ENCODE measurements around the gene STK40. TPM values are rescaled to one million over a fixed set of nuclear protein-coding genes. Genes with fewer than 3 reads are reported as not detected.

STK40 gene
- total RNA-seq, 1 experiment from 2014 or later: 49.6 TPM

DNA sequence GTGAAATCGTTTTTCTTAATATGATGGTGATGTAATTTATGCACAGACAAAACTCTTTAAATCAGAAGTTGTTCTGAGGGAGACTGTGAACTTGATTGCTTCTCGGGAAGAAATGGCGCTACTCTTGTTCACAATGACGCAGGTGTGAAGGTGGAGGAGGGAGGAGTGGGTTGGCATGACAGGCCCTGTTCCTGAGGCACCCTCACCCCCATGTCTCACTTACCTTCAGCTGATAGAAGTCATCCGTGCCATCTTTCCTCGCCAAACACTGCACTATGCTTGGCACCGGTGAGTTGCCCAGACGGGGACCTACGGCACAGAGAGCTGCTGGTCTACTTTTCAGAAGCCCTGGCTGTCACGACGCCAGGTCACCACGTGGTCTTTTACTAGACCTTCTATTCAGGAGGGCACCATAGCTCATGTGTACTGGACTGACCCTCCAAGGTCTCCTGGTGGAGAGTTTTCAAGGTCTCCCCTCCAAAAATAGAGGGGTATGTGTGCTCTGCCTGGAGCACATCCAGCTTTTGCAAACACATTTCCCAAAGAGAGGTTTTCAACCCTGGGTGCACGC, 27.1 kb downstream of the STK40 start:
- intact Hi-C loops (cut with micrococcal nuclease; ENCODE audit: unreplicated experiment): no loop called here
- ChIA-PET POLR2A (no interaction called here), CTCF (no interaction called here)
- in situ Hi-C loops (cut with HindIII; ENCODE audit: low pct_unique_long_range_greater_than_20kb, low sequenced_read_pairs): no loop called here
- Histone ChIP-seq H3K27me3 (ENCODE audit: control insufficient read depth, insufficient read depth, low read length) (no peaks in the 10 kb centered on the region), H3K27ac (ENCODE audit: low read length) (no peak overlapping the region), H3K36me3 (ENCODE audit: control insufficient read depth, insufficient read depth, low read length) (peaks cover 13% of the 10 kb centered on the region), H3K4me1 (ENCODE audit: control insufficient read depth, insufficient read depth, low read length) (no peaks in the 10 kb centered on the region), H3K9me3 (ENCODE audit: control insufficient read depth, insufficient read depth, low read depth, low read length) (no peaks in the 10 kb centered on the region), H3K4me3 (ENCODE audit: low read depth in 2 of 2, low read length in 2 of 2) (no peak overlapping the region)
- BruUV-seq (replicated peaks): no TSS peak
- TF ChIP-seq, protein P1, sequence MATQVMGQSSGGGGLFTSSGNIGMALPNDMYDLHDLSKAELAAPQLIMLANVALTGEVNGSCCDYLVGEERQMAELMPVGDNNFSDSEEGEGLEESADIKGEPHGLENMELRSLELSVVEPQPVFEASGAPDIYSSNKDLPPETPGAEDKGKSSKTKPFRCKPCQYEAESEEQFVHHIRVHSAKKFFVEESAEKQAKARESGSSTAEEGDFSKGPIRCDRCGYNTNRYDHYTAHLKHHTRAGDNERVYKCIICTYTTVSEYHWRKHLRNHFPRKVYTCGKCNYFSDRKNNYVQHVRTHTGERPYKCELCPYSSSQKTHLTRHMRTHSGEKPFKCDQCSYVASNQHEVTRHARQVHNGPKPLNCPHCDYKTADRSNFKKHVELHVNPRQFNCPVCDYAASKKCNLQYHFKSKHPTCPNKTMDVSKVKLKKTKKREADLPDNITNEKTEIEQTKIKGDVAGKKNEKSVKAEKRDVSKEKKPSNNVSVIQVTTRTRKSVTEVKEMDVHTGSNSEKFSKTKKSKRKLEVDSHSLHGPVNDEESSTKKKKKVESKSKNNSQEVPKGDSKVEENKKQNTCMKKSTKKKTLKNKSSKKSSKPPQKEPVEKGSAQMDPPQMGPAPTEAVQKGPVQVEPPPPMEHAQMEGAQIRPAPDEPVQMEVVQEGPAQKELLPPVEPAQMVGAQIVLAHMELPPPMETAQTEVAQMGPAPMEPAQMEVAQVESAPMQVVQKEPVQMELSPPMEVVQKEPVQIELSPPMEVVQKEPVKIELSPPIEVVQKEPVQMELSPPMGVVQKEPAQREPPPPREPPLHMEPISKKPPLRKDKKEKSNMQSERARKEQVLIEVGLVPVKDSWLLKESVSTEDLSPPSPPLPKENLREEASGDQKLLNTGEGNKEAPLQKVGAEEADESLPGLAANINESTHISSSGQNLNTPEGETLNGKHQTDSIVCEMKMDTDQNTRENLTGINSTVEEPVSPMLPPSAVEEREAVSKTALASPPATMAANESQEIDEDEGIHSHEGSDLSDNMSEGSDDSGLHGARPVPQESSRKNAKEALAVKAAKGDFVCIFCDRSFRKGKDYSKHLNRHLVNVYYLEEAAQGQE (IDR thresholded peaks at IDR 0.05; ENCODE audit: insufficient read depth in 1 of 2, low read depth in 2 of 2, low read length in 1 of 2): no peak
- no peak for TF ChIP-seq SIN3A (IDR thresholded peaks at IDR 0.05; ENCODE audit: borderline replicate concordance, insufficient read depth, low read depth, low read length)
- no peak for TF ChIP-seq POLR2AphosphoS5 (IDR thresholded peaks at IDR 0.05; ENCODE audit: low read depth, low read length)
- TF ChIP-seq, protein P2, sequence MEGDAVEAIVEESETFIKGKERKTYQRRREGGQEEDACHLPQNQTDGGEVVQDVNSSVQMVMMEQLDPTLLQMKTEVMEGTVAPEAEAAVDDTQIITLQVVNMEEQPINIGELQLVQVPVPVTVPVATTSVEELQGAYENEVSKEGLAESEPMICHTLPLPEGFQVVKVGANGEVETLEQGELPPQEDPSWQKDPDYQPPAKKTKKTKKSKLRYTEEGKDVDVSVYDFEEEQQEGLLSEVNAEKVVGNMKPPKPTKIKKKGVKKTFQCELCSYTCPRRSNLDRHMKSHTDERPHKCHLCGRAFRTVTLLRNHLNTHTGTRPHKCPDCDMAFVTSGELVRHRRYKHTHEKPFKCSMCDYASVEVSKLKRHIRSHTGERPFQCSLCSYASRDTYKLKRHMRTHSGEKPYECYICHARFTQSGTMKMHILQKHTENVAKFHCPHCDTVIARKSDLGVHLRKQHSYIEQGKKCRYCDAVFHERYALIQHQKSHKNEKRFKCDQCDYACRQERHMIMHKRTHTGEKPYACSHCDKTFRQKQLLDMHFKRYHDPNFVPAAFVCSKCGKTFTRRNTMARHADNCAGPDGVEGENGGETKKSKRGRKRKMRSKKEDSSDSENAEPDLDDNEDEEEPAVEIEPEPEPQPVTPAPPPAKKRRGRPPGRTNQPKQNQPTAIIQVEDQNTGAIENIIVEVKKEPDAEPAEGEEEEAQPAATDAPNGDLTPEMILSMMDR (IDR thresholded peaks at IDR 0.05): no peak
- no peak for TF ChIP-seq TCF7L2 (IDR thresholded peaks at IDR 0.05; ENCODE audit: low read depth, low read length)
- ATAC-seq (no peak), DNase-seq (ENCODE audit: low read depth, low spot score) (no peak)

DNA sequence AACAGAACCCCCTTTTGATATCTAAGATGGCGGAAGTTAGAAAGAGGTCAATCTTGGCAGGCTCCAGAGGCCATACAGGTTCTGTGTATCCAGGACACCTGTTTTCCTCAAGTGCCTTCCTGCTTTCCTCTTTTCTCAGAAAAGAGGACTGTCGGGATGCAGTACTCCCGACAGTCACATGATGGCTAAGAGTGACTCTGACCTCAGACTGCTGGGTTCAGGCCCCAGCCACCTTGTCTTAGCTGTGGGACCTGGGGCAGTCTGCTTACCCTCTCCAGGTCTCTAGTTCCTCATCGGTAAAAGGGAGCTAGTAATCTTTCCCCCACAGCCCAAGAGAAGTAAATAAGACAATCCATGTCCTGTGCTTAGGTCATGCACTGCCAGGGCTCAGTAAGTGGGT, 29.9 kb downstream of the STK40 start:
- Histone ChIP-seq H3K27ac (ENCODE audit: low read length) (no peak overlapping the region), H3K4me3 (ENCODE audit: low read depth in 2 of 2, low read length in 2 of 2) (no peak overlapping the region), H3K27me3 (ENCODE audit: control insufficient read depth, insufficient read depth, low read length) (no peaks in the 10 kb centered on the region), H3K4me1 (ENCODE audit: control insufficient read depth, insufficient read depth, low read length) (peaks cover 18% of the 10 kb centered on the region), H3K9me3 (ENCODE audit: control insufficient read depth, insufficient read depth, low read depth, low read length) (no peaks in the 10 kb centered on the region), H3K36me3 (ENCODE audit: control insufficient read depth, insufficient read depth, low read length) (peaks cover 16% of the 10 kb centered on the region)
- TF ChIP-seq SIN3A (IDR thresholded peaks at IDR 0.05; ENCODE audit: borderline replicate concordance, insufficient read depth, low read depth, low read length): no peak
- intact Hi-C loops (cut with micrococcal nuclease; ENCODE audit: unreplicated experiment): no loop called here
- BruUV-seq (replicated peaks): no TSS peak
- in situ Hi-C loops (cut with HindIII; ENCODE audit: low pct_unique_long_range_greater_than_20kb, low sequenced_read_pairs): no loop called here
- CTCF ChIA-PET: no interaction called here
- DNase-seq (ENCODE audit: low read depth, low spot score): no peak
- POLR2A ChIA-PET: no interaction called here
- no peak for ATAC-seq

DNA sequence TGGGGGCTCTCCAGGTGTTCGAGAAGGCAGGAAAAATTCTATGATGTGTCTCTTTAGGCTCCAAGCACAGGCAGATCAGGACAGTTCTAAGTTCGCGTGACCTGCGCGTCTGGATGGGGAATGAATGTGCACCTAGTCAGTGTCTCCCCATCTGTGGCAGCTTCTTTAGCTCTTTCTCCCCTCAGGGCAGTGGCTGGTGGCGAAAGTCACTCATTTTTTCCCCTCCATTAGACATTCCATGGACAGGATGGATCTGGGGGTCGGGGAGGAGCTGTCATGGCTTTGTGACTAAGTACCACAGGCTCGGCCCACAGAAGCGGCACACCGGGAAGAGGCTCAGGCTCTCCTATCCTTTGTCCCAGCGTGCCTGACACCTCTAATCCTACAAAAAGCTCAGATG, 31.2 kb downstream of the STK40 start:
- no peak for DNase-seq (ENCODE audit: low read depth, low spot score)
- no peak overlapping the region for H3K27ac ChIP-seq (ENCODE audit: low read length)
- H3K27me3 ChIP-seq (ENCODE audit: control insufficient read depth, insufficient read depth, low read length): no peaks in the 10 kb centered on the region
- no peak for ATAC-seq
- H3K4me3 ChIP-seq (ENCODE audit: low read depth in 2 of 2, low read length in 2 of 2): no peak overlapping the region
- ChIA-PET CTCF (no interaction called here), POLR2A (no interaction called here)
- TF ChIP-seq POLR2AphosphoS5 (IDR thresholded peaks at IDR 0.05; ENCODE audit: low read depth, low read length) (no peak), SIN3A (IDR thresholded peaks at IDR 0.05; ENCODE audit: borderline replicate concordance, insufficient read depth, low read depth, low read length) (no peak), TCF7L2 (IDR thresholded peaks at IDR 0.05; ENCODE audit: low read depth, low read length) (no peak)
- TF ChIP-seq, protein P2 (IDR thresholded peaks at IDR 0.05): no peak
- TF ChIP-seq, protein P1 (IDR thresholded peaks at IDR 0.05; ENCODE audit: insufficient read depth in 1 of 2, low read depth in 2 of 2, low read length in 1 of 2): no peak
- BruUV-seq (replicated peaks): no TSS peak
- H3K9me3 ChIP-seq (ENCODE audit: control insufficient read depth, insufficient read depth, low read depth, low read length): no peaks in the 10 kb centered on the region
- in situ Hi-C loops (cut with HindIII; ENCODE audit: low pct_unique_long_range_greater_than_20kb, low sequenced_read_pairs): no loop called here
- intact Hi-C loops (cut with micrococcal nuclease; ENCODE audit: unreplicated experiment): no loop called here
- H3K4me1 ChIP-seq (ENCODE audit: control insufficient read depth, insufficient read depth, low read length): peaks cover 22% of the 10 kb centered on the region
- H3K36me3 ChIP-seq (ENCODE audit: control insufficient read depth, insufficient read depth, low read length): peaks cover 12% of the 10 kb centered on the region

Measured in Panc1 (cell line).